Fibroblast of skin of left quadriceps (primary cell): ENCODE data around the gene VAT1L.

Source experiments
- DNase-seq, 2 experiments: peaks; one replicate each; pipeline ENCODE4 v3.0.0-alpha.2; 2013; ENCODE audit warnings: low read depth in 2 of 2

Gene VAT1L

GRCh38 chr16:77993111-77993985 lies 205.0 kb downstream of the VAT1L start:
- DNase-seq = peak; percentile 50 to 56

GRCh38 chr16:77995843-77996455 lies 207.6 kb downstream of the VAT1L start:
- no peak for DNase-seq

- DNase-seq = no peak
Measured at GRCh38 chr16:77998350-77999023, 210.1 kb downstream of the VAT1L start.

- no peak for DNase-seq
Measured at GRCh38 chr16:78001451-78002025, 213.2 kb downstream of the VAT1L start.

- DNase-seq = peak; percentile 67 to 72
Measured at GRCh38 chr16:78002915-78003538, 214.7 kb downstream of the VAT1L start.

GRCh38 chr16:78004517-78004916 lies 216.2 kb downstream of the VAT1L start:
- no peak for DNase-seq

GRCh38 chr16:78005881-78006280 lies 217.5 kb downstream of the VAT1L start:
- DNase-seq = no peak

- DNase-seq = no peak
Measured at GRCh38 chr16:78007121-78007520, 218.8 kb downstream of the VAT1L start.

GRCh38 chr16:78022347-78023060 lies 234.1 kb downstream of the VAT1L start, which contains the start of gene CLEC3A:
Gene CLEC3A (plus strand): TSS chr16:78022548. CDS start chr16:78022627, 79 bp downstream.
- no peak for DNase-seq

GRCh38 chr16:78024159-78024558 lies 235.8 kb downstream of the VAT1L start:
- DNase-seq = no peak

GRCh38 chr16:78025631-78026030 lies 237.3 kb downstream of the VAT1L start:
- DNase-seq = no peak

GRCh38 chr16:78028018-78028417 lies 239.7 kb downstream of the VAT1L start:
- DNase-seq = no peak
